HEK293T (cell line): Measurements from ENCODE around the gene CALCOCO1.

ENCODE experiments used
- BHLHE40 ChIP-seq: fragments of 450-650 bp; IDR thresholded peaks from 2 replicates; pipeline ENCODE4 v1.6.1; 2016; ENCODE audit warnings: mild to moderate bottlenecking, moderate library complexity, borderline replicate concordance
- SUZ12 ChIP-seq: fragments of 450-650 bp; IDR thresholded peaks from 2 replicates; pipeline ENCODE4 v1.6.1; 2016; ENCODE audit warnings: mild to moderate bottlenecking

GRCh38 chr12:53659011-53659551 is 68.2 kb downstream of the CALCOCO1 start:
- no peak for TF ChIP-seq SUZ12
- TF ChIP-seq BHLHE40 = no peak
